ENCODE measurements around the gene CCNY. TPM values are rescaled to one million over a fixed set of nuclear protein-coding genes. Genes with fewer than 3 reads are reported as not detected.
"Not testable (repeated sequence)": the region's sequence is repeated elsewhere in the genome, so short reads cannot be mapped to it uniquely, and the experiment has no call there.

The CCNY gene
- total and polyA plus RNA-seq, 4 donors = 25.5 to 95.9 (median 54.4) TPM

GRCh38 chr10:35516102-35516670, 179.9 kb downstream of the CCNY start:
- H3K27ac ChIP-seq (ENCODE audit: low read depth in 1 of 2, low read length in 2 of 2) = no peak overlapping the region
- H3K9me3 ChIP-seq (ENCODE audit: control insufficient read depth, low read length) = no peaks in the 10 kb centered on the region
- H3K4me3 ChIP-seq (ENCODE audit: low read length in 2 of 2) = no peak overlapping the region
- no peak for DNase-seq
- ATAC-seq (ENCODE audit: low FRiP score) = no peak
- no peaks in the 10 kb centered on the region for H3K4me1 ChIP-seq (ENCODE audit: control insufficient read depth in 1 of 2, insufficient read depth in 2 of 2, low read length in 2 of 2)
- peaks cover 0 to 4% of the 10 kb centered on the region in 2 donors for H3K36me3 ChIP-seq (ENCODE audit: control insufficient read depth in 1 of 2, insufficient read depth in 2 of 2, low read length in 1 of 2)
- intact Hi-C loops (cut with DNase I) = no loop called here
- 65% methylated on average over 2 of the region's 2 CpGs for WGBS, 2 donors
- H3K27me3 ChIP-seq (ENCODE audit: control insufficient read depth in 1 of 2, insufficient read depth in 2 of 2, low read length in 1 of 2) = no peaks in the 10 kb centered on the region

- intact Hi-C loops (cut with DNase I) = no loop called here
- peak; percentile 50 for ATAC-seq (ENCODE audit: low FRiP score)
- no peak overlapping the region for H3K4me3 ChIP-seq (ENCODE audit: low read length in 2 of 2)
- H3K4me1 ChIP-seq (ENCODE audit: control insufficient read depth in 1 of 2, insufficient read depth in 2 of 2, low read length in 2 of 2) = no peaks in the 10 kb centered on the region
- no peaks in the 10 kb centered on the region for H3K9me3 ChIP-seq (ENCODE audit: control insufficient read depth, low read length)
- no peak for DNase-seq
- H3K36me3 ChIP-seq (ENCODE audit: control insufficient read depth in 1 of 2, insufficient read depth in 2 of 2, low read length in 1 of 2) = peaks cover 0 to 4% of the 10 kb centered on the region in 2 donors
- H3K27me3 ChIP-seq (ENCODE audit: control insufficient read depth in 1 of 2, insufficient read depth in 2 of 2, low read length in 1 of 2) = no peaks in the 10 kb centered on the region
- 88 to 89% methylated on average over 11 of the region's 11 CpGs for WGBS, 2 donors
- no peak overlapping the region for H3K27ac ChIP-seq (ENCODE audit: low read depth in 1 of 2, low read length in 2 of 2)
Measured at GRCh38 chr10:35517431-35518181, 181.3 kb downstream of the CCNY start.

GRCh38 chr10:35518187-35518586, 181.9 kb downstream of the CCNY start:
- H3K36me3 ChIP-seq (ENCODE audit: control insufficient read depth in 1 of 2, insufficient read depth in 2 of 2, low read length in 1 of 2); H3K4me3 ChIP-seq (ENCODE audit: low read length in 2 of 2); DNase-seq; intact Hi-C loops (cut with DNase I); ATAC-seq (ENCODE audit: low FRiP score); H3K9me3 ChIP-seq (ENCODE audit: control insufficient read depth, low read length); H3K27ac ChIP-seq (ENCODE audit: low read depth in 1 of 2, low read length in 2 of 2); H3K4me1 ChIP-seq (ENCODE audit: control insufficient read depth in 1 of 2, insufficient read depth in 2 of 2, low read length in 2 of 2); H3K27me3 ChIP-seq (ENCODE audit: control insufficient read depth in 1 of 2, insufficient read depth in 2 of 2, low read length in 1 of 2): not testable (repeated sequence)
- 90 to 92% methylated on average over 1 of the region's 1 CpG for WGBS, 2 donors

GRCh38 chr10:35520996-35521395, 184.7 kb downstream of the CCNY start:
- WGBS, 2 donors = 95 to 97% methylated on average over 3 of the region's 3 CpGs
- H3K36me3 ChIP-seq (ENCODE audit: control insufficient read depth in 1 of 2, insufficient read depth in 2 of 2, low read length in 1 of 2) = peaks cover 0 to 4% of the 10 kb centered on the region in 2 donors
- no peak for ATAC-seq (ENCODE audit: low FRiP score)
- H3K27me3 ChIP-seq (ENCODE audit: control insufficient read depth in 1 of 2, insufficient read depth in 2 of 2, low read length in 1 of 2) = no peaks in the 10 kb centered on the region
- H3K27ac ChIP-seq (ENCODE audit: low read depth in 1 of 2, low read length in 2 of 2) = no peak overlapping the region
- no peaks in the 10 kb centered on the region for H3K4me1 ChIP-seq (ENCODE audit: control insufficient read depth in 1 of 2, insufficient read depth in 2 of 2, low read length in 2 of 2)
- H3K4me3 ChIP-seq (ENCODE audit: low read length in 2 of 2) = no peak overlapping the region
- no peaks in the 10 kb centered on the region for H3K9me3 ChIP-seq (ENCODE audit: control insufficient read depth, low read length)
- intact Hi-C loops (cut with DNase I) = no loop called here
- no peak for DNase-seq

- intact Hi-C loops (cut with DNase I) = no loop called here
- H3K27me3 ChIP-seq (ENCODE audit: control insufficient read depth in 1 of 2, insufficient read depth in 2 of 2, low read length in 1 of 2) = no peaks in the 10 kb centered on the region
- no peaks in the 10 kb centered on the region for H3K9me3 ChIP-seq (ENCODE audit: control insufficient read depth, low read length)
- H3K27ac ChIP-seq (ENCODE audit: low read depth in 1 of 2, low read length in 2 of 2) = no peak overlapping the region
- no peak overlapping the region for H3K4me3 ChIP-seq (ENCODE audit: low read length in 2 of 2)
- no peaks in the 10 kb centered on the region for H3K4me1 ChIP-seq (ENCODE audit: control insufficient read depth in 1 of 2, insufficient read depth in 2 of 2, low read length in 2 of 2)
- ATAC-seq (ENCODE audit: low FRiP score) (no peak), DNase-seq (no peak)
- 77 to 81% methylated on average over 3 of the region's 3 CpGs for WGBS, 2 donors
- H3K36me3 ChIP-seq (ENCODE audit: control insufficient read depth in 1 of 2, insufficient read depth in 2 of 2, low read length in 1 of 2) = peaks cover 0 to 4% of the 10 kb centered on the region in 2 donors
Measured at GRCh38 chr10:35523670-35524225, 187.4 kb downstream of the CCNY start.

GRCh38 chr10:35526746-35527145, 190.4 kb downstream of the CCNY start:
- no peak overlapping the region for H3K4me3 ChIP-seq (ENCODE audit: low read length in 2 of 2)
- H3K4me1 ChIP-seq (ENCODE audit: control insufficient read depth in 1 of 2, insufficient read depth in 2 of 2, low read length in 2 of 2) = no peaks in the 10 kb centered on the region

GRCh38 chr10:35532141-35532540, 195.8 kb downstream of the CCNY start:
- no peak overlapping the region for H3K4me3 ChIP-seq (ENCODE audit: low read length in 2 of 2)
- ATAC-seq (ENCODE audit: low FRiP score) (no peak), DNase-seq (no peak)
- H3K27me3 ChIP-seq (ENCODE audit: control insufficient read depth in 1 of 2, insufficient read depth in 2 of 2, low read length in 1 of 2) = no peaks in the 10 kb centered on the region
- H3K36me3 ChIP-seq (ENCODE audit: control insufficient read depth in 1 of 2, insufficient read depth in 2 of 2, low read length in 1 of 2) = peaks cover 3 to 11% of the 10 kb centered on the region in 2 donors
- no peak overlapping the region for H3K27ac ChIP-seq (ENCODE audit: low read depth in 1 of 2, low read length in 2 of 2)
- no peaks in the 10 kb centered on the region for H3K4me1 ChIP-seq (ENCODE audit: control insufficient read depth in 1 of 2, insufficient read depth in 2 of 2, low read length in 2 of 2)
- intact Hi-C loops (cut with DNase I) = no loop called here
- peaks cover 4% of the 10 kb centered on the region for H3K9me3 ChIP-seq (ENCODE audit: control insufficient read depth, low read length)
- 86 to 88% methylated on average over 5 of the region's 5 CpGs for WGBS, 2 donors

More at GRCh38 chr10:35526746-35527145, 190.4 kb downstream of the CCNY start:
- Histone ChIP-seq H3K36me3 (ENCODE audit: control insufficient read depth in 1 of 2, insufficient read depth in 2 of 2, low read length in 1 of 2) (peaks cover 3% of the 10 kb centered on the region in 2 donors), H3K27me3 (ENCODE audit: control insufficient read depth in 1 of 2, insufficient read depth in 2 of 2, low read length in 1 of 2) (no peaks in the 10 kb centered on the region), H3K9me3 (ENCODE audit: control insufficient read depth, low read length) (no peaks in the 10 kb centered on the region), H3K27ac (ENCODE audit: low read depth in 1 of 2, low read length in 2 of 2) (no peak overlapping the region)
- intact Hi-C loops (cut with DNase I) = no loop called here
- DNase-seq (no peak), ATAC-seq (ENCODE audit: low FRiP score) (no peak)
- 73 to 80% methylated on average over 9 of the region's 9 CpGs for WGBS, 2 donors

- WGBS, 2 donors = 86 to 88% methylated on average over 4 of the region's 4 CpGs
- intact Hi-C loops (cut with DNase I) = no loop called here
- H3K27me3 ChIP-seq (ENCODE audit: control insufficient read depth in 1 of 2, insufficient read depth in 2 of 2, low read length in 1 of 2) = no peaks in the 10 kb centered on the region
- DNase-seq = no peak
- no peak for ATAC-seq (ENCODE audit: low FRiP score)
- peaks cover 3 to 11% of the 10 kb centered on the region in 2 donors for H3K36me3 ChIP-seq (ENCODE audit: control insufficient read depth in 1 of 2, insufficient read depth in 2 of 2, low read length in 1 of 2)
- peaks cover 4% of the 10 kb centered on the region for H3K9me3 ChIP-seq (ENCODE audit: control insufficient read depth, low read length)
- H3K27ac ChIP-seq (ENCODE audit: low read depth in 1 of 2, low read length in 2 of 2) = no peak overlapping the region
- H3K4me3 ChIP-seq (ENCODE audit: low read length in 2 of 2) = no peak overlapping the region
- no peaks in the 10 kb centered on the region for H3K4me1 ChIP-seq (ENCODE audit: control insufficient read depth in 1 of 2, insufficient read depth in 2 of 2, low read length in 2 of 2)
Measured at GRCh38 chr10:35533565-35533964, 197.3 kb downstream of the CCNY start.

GRCh38 chr10:35535136-35535535, 198.8 kb downstream of the CCNY start:
- H3K9me3 ChIP-seq (ENCODE audit: control insufficient read depth, low read length) = peaks cover 4% of the 10 kb centered on the region
- no peak overlapping the region for H3K4me3 ChIP-seq (ENCODE audit: low read length in 2 of 2)
- H3K27me3 ChIP-seq (ENCODE audit: control insufficient read depth in 1 of 2, insufficient read depth in 2 of 2, low read length in 1 of 2) = no peaks in the 10 kb centered on the region
- intact Hi-C loops (cut with DNase I) = no loop called here
- peaks cover 3 to 9% of the 10 kb centered on the region in 2 donors for H3K36me3 ChIP-seq (ENCODE audit: control insufficient read depth in 1 of 2, insufficient read depth in 2 of 2, low read length in 1 of 2)
- H3K4me1 ChIP-seq (ENCODE audit: control insufficient read depth in 1 of 2, insufficient read depth in 2 of 2, low read length in 2 of 2) = no peaks in the 10 kb centered on the region
- no peak for ATAC-seq (ENCODE audit: low FRiP score)
- 94 to 99% methylated on average over 3 of the region's 3 CpGs for WGBS, 2 donors
- no peak for DNase-seq
- no peak overlapping the region for H3K27ac ChIP-seq (ENCODE audit: low read depth in 1 of 2, low read length in 2 of 2)
